Stomach (tissue), 9 donors: ENCODE data around the gene KRTAP16-1. TPM values are rescaled to one million over a fixed set of nuclear protein-coding genes. Genes with fewer than 3 reads are reported as not detected.

Source experiments
- DNase-seq, 2 donors: peaks; one replicate each; pipeline versions ENCODE4 v3.0.0 to v3.0.0-alpha.2; 2013 to 2019
- H3K27ac ChIP-seq, 5 donors: fragments of 200-600 bp in 4 of 5; sonication (generic) in 4 of 5; one replicate each; pipeline ENCODE4 v1.5.1; 2013 to 2019; ENCODE audit warnings: mild to moderate bottlenecking in 1 of 5, moderate library complexity in 1 of 5
- H3K27me3 ChIP-seq, 3 donors: fragments of 200-600 bp; sonication (generic); one replicate each; pipeline ENCODE4 v1.5.1; 2017 to 2019; ENCODE audit warnings: mixed run types in 1 of 3
- H3K36me3 ChIP-seq, 4 donors: fragments of 200-600 bp; sonication (generic); 1 replicate in 3 of 4; 2 replicates in 1 of 4; pipeline ENCODE4 v1.5.1; 2016 to 2019
- H3K4me1 ChIP-seq, 4 donors: fragments of 200-600 bp; sonication (generic); one replicate each; pipeline ENCODE4 v1.5.1; 2016 to 2019
- H3K4me3 ChIP-seq, 4 donors: fragments of 200-600 bp; sonication (generic) in 3 of 4; one replicate each; pipeline ENCODE4 v1.5.1; 2016 to 2019; ENCODE audit warnings: mild to moderate bottlenecking in 1 of 4
- H3K9me3 ChIP-seq, 4 donors: fragments of 200-600 bp; sonication (generic); one replicate each; pipeline ENCODE4 v1.5.1; 2016 to 2019
- EP300 ChIP-seq: sonication (generic); formaldehyde crosslinking; IDR thresholded peaks from one replicate; pipeline ENCODE4 v1.6.1; 2017; ENCODE audit warnings: antibody characterized with exemption
- POLR2A ChIP-seq, 4 donors: fragments of 450-650 bp; IDR thresholded peaks; one replicate each; pipeline ENCODE4 v1.6.1; 2016; ENCODE audit warnings: antibody characterized with exemption in 4 of 4, control low read depth in 2 of 4, mild to moderate bottlenecking in 1 of 4, moderate library complexity in 1 of 4
- POLR2AphosphoS5 ChIP-seq, 3 donors: sonication (generic); formaldehyde crosslinking; IDR thresholded peaks; one replicate each; pipeline ENCODE4 v1.6.1; 2016; ENCODE audit warnings: antibody characterized with exemption in 3 of 3
- WGBS, 5 donors: extraction: QIAGEN DNeasy Blood & Tissue Kit in 3 of 5; methylation state at CpG; one replicate each; pipeline versions ENCODE4 v1.1.5 to v1.1.7; 2013 to 2018; 5-methylcytosine and 5-hydroxymethylcytosine counted together
- intact Hi-C: fragments of 100-400 bp; cut with DNase I; formaldehyde crosslinking; loops from one replicate; pipeline ENCODE4 v1.15.1; 2023; ENCODE audit warnings: low total_unique reads
- polyA plus RNA-seq, 3 donors: library from polyadenylated mRNA; stranded (reverse); fragments of 200-250 nt; gene quantifications; one replicate each; pipeline ENCODE4 v1.2.3, GENCODE V29; 2013
- total RNA-seq, 5 donors: library from RNA; depleted of rRNA; stranded (reverse); fragments of >200 nt; gene quantifications; one replicate each; pipeline versions ENCODE4 v1.1.0 to v1.2.3, GENCODE V29; 2014 to 2016
- TF ChIP-seq, protein P1 (sequence below), 7 experiments: fragments of 450-650 bp in 4 of 7; fragments of 200-600 bp in 3 of 7; sonication (generic) in 3 of 7; IDR thresholded peaks; one replicate each; pipeline ENCODE4 v1.5.1; 2016 to 2019; ENCODE audit warnings: antibody characterized with exemption in 7 of 7, control low read depth in 2 of 7, mild to moderate bottlenecking in 1 of 7
- donor health status: healthy with polysubstance abuse.
- donor health status: Bipolar disorder and iron deficiency.
- donor health status: healthy.

The KRTAP16-1 gene
- total and polyA plus RNA-seq, 8 donors, result not detected

DNA sequence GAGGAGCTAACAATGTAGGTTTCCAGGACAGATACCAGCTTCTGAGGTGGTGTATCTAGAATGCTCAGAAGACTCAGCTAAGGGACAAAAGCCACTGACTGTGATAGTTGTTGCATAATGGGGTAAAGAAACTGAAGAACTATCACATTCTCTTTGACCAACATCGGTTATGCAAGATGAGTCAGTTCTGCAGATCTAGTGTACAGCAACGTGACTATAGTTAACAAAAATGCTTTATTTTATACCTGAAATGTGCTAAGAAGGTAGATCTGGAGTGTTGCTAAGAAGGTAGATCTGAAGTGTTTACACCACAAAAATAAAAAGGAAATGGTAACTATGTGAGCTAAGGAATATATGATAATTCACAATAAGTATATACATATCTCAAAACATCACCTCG, 41.4 kb downstream of the KRTAP16-1 start:
- no peaks in the 10 kb centered on the region for H3K9me3 ChIP-seq
- H3K4me3 ChIP-seq, result no peak overlapping the region
- TF ChIP-seq, protein P1, sequence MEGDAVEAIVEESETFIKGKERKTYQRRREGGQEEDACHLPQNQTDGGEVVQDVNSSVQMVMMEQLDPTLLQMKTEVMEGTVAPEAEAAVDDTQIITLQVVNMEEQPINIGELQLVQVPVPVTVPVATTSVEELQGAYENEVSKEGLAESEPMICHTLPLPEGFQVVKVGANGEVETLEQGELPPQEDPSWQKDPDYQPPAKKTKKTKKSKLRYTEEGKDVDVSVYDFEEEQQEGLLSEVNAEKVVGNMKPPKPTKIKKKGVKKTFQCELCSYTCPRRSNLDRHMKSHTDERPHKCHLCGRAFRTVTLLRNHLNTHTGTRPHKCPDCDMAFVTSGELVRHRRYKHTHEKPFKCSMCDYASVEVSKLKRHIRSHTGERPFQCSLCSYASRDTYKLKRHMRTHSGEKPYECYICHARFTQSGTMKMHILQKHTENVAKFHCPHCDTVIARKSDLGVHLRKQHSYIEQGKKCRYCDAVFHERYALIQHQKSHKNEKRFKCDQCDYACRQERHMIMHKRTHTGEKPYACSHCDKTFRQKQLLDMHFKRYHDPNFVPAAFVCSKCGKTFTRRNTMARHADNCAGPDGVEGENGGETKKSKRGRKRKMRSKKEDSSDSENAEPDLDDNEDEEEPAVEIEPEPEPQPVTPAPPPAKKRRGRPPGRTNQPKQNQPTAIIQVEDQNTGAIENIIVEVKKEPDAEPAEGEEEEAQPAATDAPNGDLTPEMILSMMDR (IDR thresholded peaks at IDR 0.05), result no peak
- TF ChIP-seq EP300 (no peak), POLR2A (IDR thresholded peaks at IDR 0.05) (no peak), POLR2AphosphoS5 (IDR thresholded peaks at IDR 0.05) (no peak)
- H3K4me1 ChIP-seq, result no peaks in the 10 kb centered on the region
- intact Hi-C loops, result no loop called here
- no peak for DNase-seq
- H3K27ac ChIP-seq, result no peak overlapping the region
- no peaks in the 10 kb centered on the region for H3K36me3 ChIP-seq
- 83 to 91% (median 86%) methylated on average over 3 of the region's 3 CpGs; no CpG with 5 or more reads in 2 of the 5 donors for WGBS, 5 donors
- H3K27me3 ChIP-seq, result no peaks in the 10 kb centered on the region

DNA sequence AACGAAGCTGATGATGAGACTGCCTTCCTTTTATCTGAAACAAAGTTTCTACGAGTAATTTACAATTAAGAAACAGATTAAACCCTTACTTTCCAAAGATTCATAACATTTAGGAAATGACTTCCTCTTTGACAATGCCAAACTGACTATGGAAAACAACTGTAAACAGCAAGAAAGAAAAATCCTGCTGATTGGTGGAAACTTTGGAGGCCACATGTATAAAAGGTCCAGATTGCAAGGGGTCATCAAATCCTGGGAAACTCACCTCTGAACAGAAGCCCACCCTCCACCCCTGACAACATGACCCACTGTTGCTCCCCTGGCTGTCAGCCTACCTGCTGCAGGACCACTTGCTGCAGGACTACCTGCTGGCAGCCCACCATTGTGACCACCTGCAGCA, 44.0 kb downstream of the KRTAP16-1 start, which contains the start of gene KRTAP9-6:
KRTAP9-6 (plus strand) TSS at position 301 of the 400 bp plus-strand sequence; CDS start at position 301, 0 bp downstream.
- no peak for TF ChIP-seq POLR2A (IDR thresholded peaks at IDR 0.05)
- TF ChIP-seq EP300, result no peak
- TF ChIP-seq, protein P1 (IDR thresholded peaks at IDR 0.05), result no peak
- TF ChIP-seq POLR2AphosphoS5 (IDR thresholded peaks at IDR 0.05), result no peak

DNA sequence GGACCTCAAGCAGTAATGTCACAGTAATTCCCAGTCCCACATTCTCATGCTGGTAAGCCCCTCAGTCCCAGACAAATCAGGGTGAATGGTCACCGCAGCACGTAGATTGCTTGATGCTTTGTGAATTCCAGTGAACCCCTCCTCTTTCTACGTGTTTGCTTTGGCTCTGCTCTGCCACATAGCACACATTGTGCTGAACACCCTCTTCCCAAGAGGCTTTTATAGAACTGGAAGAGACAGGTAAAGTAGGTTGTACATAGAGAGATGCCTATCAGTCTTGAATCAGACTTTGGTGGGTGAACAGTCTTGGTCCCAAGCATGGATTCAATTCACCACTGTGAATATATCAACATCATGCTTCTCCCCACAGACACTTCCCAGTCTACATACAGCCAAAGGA, 44.5 kb downstream of the KRTAP16-1 start:
- Histone ChIP-seq H3K4me3 (no peak overlapping the region), H3K36me3 (no peaks in the 10 kb centered on the region), H3K9me3 (no peaks in the 10 kb centered on the region), H3K27ac (no peak overlapping the region), H3K4me1 (no peaks in the 10 kb centered on the region), H3K27me3 (peaks cover 0 to under 1% (median 0%) of the 10 kb centered on the region in 3 donors)
- intact Hi-C loops, result no loop called here
- WGBS, 5 donors, result 32 to 63% (median 40%) methylated on average over 3 of the region's 3 CpGs
- TF ChIP-seq POLR2A (IDR thresholded peaks at IDR 0.05) (no peak), EP300 (no peak), POLR2AphosphoS5 (IDR thresholded peaks at IDR 0.05) (no peak)
- TF ChIP-seq, protein P1 (IDR thresholded peaks at IDR 0.05), result no peak
- DNase-seq, result no peak

More for the DNA sequence above, 44.0 kb downstream of the KRTAP16-1 start, which contains the start of gene KRTAP9-6:
- no peaks in the 10 kb centered on the region for H3K4me1 ChIP-seq
- no peaks in the 10 kb centered on the region for H3K36me3 ChIP-seq
- H3K4me3 ChIP-seq, result no peak within 1 kb of the TSS
- no peak within 1 kb of the TSS for H3K27ac ChIP-seq
- intact Hi-C loops, result no loop called here
- no peaks in the 10 kb centered on the region for H3K9me3 ChIP-seq
- WGBS, 5 donors, result 43 to 58% (median 50%) methylated on average over 2 of the region's 2 CpGs
- H3K27me3 ChIP-seq, result no peaks in the 10 kb centered on the region
- no peak for DNase-seq

DNA sequence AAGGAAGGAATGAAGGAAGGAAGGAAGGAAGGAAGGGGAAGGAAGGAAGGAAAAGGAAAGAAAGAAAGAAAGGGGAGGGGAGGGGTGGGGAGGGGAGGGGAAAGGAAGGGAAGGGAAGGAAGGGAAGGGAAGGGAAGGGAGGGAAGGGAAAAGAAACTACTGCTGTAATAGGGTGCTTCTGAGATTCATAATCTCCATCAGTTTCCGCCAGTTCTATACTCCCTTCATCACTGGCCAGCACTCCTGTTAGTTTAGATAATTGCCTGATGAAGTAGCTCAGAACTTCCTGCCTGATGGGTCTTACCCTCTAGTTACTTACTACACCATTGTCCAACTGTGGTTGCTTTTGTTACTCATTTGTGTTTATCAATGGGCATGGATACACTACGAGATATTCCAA, 45.9 kb downstream of the KRTAP16-1 start:
- DNase-seq, result no peak
- Histone ChIP-seq H3K27ac (no peak overlapping the region), H3K4me1 (no peaks in the 10 kb centered on the region), H3K4me3 (no peak overlapping the region), H3K36me3 (no peaks in the 10 kb centered on the region), H3K27me3 (peaks cover 0 to 9% (median 0%) of the 10 kb centered on the region in 3 donors), H3K9me3 (no peaks in the 10 kb centered on the region)
- intact Hi-C loops, result no loop called here
- TF ChIP-seq POLR2AphosphoS5 (IDR thresholded peaks at IDR 0.05) (no peak), POLR2A (IDR thresholded peaks at IDR 0.05) (no peak), EP300 (no peak)
- TF ChIP-seq, protein P1 (IDR thresholded peaks at IDR 0.05), result no peak
- 54 to 84% (median 69%) methylated on average over 2 of the region's 2 CpGs for WGBS, 5 donors
